Inferior parietal cortex (tissue), 1 donor: ENCODE data around the gene NPRL2.
A peak's percentile ranks its signal among the peaks of the same experiment; 100 is the strongest.
"Not testable (repeated sequence)": the region's sequence is repeated elsewhere in the genome, so short reads cannot be mapped to it uniquely, and the experiment has no call there.

Experiments
- DNase-seq: peaks from one replicate; pipeline ENCODE4 v3.0.0-alpha.2; 2016; ENCODE audit errors: extremely low spot score

NPRL2 gene

GRCh38 chr3:50314342-50314741 lies 36.2 kb downstream of the NPRL2 start:
- DNase-seq, result no peak

GRCh38 chr3:50312041-50312440 lies 38.5 kb downstream of the NPRL2 start:
- not testable (repeated sequence) for DNase-seq

- DNase-seq, result no peak
These were observed 46.0 kb downstream of the NPRL2 start for GRCh38 chr3:50304601-50305000.

DNA sequence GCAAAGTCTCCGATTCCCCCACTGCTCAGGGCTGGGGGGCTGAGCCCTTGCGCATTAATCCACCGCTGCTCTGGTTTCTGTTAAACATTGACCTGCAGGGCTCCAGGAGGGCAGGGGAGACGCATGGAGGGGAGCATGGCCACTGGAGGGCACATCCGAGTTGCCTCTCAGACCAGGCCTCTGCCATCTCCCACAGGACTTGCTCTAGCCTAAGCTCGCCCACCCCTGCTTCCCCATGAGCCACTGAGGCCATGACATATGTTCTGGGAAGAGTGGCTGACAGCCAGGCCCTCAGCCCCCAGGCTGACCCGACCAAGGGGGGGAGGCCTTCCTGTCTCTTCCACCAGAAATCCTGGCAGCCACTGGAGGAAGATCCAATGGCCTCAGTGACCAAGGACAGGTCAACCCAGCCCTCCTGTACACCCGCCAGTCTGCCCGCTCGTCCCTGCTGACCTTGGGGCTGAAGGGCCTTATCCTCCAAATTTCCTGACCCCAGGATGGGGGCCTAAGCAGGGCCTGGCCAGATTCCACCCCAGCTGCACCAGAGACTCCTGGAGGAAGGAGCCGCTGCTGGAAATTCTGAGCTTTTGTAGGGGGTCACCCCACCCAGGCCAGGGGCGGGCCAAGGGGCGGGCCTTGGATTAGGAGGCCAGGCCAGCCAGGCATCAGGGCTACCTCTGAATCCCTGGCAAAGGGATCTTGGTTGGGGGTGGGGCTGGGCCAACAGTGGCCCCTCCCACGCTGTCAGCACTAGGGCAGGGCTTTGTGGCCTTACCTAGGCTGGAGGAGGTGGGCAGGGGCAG lies 47.4 kb downstream of the NPRL2 start, which contains the start of gene HYAL1:
TSS of gene HYAL1 (minus strand) at position 562 of the 803 bp plus-strand sequence. CDS start 618 bp downstream, outside the sequence.
- DNase-seq, result no peak

- no peak for DNase-seq
These were observed 48.2 kb downstream of the NPRL2 start for GRCh38 chr3:50302095-50303012.

DNA sequence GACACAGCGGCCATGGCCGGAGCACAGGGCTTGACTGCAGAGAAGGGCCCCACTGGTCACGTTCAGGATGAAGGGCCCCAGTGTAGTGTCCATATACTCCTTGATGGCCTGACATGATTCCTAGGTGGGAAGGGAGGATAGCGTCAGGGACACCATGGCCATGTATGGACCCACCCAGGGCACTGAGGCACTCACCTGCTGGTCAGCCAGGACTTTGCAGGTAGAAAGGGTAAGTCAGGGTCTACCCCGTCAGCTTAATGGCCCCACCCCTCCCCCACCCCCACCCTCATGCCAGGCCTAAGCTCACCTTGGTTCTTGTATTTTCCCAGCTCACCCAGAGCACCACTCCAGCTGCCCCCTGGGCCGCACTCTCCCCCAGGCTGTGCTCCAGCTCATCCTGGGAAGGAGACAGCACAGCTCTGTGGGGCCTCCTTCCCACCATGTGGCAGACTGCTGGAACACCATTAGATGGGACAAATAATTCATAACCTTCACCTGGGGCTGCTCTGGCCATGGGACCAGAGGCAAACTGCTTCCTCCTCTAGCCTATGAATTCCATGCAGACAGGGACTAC lies 49.8 kb downstream of the NPRL2 start:
- no peak for DNase-seq

DNA sequence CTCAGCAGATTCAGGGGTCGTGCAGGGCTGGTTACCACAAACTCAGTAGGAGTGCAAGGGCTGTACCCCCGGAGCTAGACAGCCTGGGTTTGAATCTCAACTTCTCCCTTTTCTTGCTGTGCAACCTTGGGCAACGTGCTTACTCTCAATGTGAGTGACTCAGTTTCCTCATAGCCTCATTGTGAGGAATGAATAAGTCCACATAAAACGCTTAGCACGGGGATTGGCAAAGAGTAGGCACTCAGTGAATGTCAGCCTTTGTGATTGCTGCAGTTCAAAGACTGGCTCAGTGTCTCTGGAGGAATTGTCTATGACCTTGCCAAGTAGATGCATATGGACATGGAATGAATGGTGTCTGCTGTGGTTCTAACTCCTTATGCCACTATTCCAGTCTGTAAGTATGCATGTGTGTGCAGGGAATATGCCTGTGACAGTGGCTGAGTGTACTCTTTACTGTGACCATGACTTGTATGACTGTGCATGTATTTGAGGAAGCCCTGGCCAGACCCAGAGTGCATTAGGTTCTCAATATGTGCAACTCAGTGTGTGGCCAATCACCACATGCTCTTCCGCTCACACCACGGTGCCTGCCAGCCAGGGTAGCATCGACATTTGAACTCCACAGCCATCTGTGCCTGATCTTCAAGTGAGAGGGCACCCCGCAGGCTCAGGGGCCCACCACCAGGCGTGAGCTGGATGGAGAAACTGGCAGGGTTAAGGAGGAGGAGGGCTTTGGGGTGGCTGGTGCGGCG lies 50.5 kb downstream of the NPRL2 start:
- peak; percentile 73 for DNase-seq

DNA sequence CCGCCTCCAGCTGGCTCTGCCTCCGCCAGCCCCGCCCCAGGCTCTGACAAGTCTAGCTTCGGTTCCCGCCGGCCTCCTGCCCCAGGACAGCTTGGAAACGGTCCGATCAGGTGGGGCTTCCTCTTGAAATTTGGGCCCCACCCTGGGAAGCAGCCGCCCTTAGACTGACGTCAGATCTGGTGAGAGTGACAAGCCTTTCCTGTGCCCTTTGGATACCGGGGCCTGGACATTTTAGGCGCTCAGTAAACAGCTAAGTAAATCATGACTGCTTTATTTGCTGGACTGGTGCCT lies 51.0 kb downstream of the NPRL2 start:
- DNase-seq, result no peak

DNA sequence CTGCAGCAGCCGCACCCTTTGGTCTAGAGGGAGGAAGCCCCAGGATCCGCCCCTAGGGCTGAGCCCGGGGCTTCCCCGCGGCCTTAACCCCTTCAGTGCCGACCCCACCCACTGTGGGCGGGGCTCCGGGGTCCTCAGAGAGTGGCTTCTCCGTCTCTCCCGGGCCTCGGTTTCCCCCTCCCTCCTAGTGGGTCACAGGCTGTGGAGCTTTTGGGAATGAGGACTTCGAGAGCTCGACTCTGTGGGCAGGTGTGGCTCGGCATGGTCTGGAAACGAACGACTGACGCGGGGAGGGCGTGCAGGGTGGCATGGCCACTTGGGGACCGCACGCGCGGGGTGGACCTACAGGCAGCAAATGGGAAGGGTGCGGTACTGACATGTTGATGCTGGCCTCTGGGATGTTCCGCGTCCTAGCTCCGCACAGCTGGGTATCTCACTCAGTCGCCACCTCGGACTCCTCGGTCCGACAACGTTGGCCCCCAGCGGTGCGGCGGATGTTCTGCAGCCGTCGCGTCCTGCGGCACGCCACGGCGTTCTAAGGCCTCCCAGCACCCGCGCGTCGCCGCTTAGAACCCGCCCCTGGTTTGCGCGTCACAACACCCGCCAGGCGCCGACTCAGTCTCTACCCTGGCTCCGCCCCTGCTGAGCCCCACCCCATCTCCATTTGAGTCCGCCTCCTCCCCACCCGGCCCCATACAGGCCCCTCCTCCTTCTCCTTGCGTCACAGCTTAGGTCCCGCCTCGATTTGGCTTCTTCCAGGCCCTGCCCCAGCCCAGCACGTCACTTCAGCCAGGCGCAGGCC lies 51.5 kb downstream of the NPRL2 start, which contains the start of the genes HYAL3 and NAA80:
TSS of gene HYAL3 (minus strand) at position 570 of the 802 bp plus-strand sequence. CDS start 3,803 bp downstream, outside the sequence.
TSS of gene NAA80 (minus strand) at position 570 of the 802 bp plus-strand sequence. CDS start 1,942 bp downstream, outside the sequence.
- DNase-seq, result peak; percentile 96

DNA sequence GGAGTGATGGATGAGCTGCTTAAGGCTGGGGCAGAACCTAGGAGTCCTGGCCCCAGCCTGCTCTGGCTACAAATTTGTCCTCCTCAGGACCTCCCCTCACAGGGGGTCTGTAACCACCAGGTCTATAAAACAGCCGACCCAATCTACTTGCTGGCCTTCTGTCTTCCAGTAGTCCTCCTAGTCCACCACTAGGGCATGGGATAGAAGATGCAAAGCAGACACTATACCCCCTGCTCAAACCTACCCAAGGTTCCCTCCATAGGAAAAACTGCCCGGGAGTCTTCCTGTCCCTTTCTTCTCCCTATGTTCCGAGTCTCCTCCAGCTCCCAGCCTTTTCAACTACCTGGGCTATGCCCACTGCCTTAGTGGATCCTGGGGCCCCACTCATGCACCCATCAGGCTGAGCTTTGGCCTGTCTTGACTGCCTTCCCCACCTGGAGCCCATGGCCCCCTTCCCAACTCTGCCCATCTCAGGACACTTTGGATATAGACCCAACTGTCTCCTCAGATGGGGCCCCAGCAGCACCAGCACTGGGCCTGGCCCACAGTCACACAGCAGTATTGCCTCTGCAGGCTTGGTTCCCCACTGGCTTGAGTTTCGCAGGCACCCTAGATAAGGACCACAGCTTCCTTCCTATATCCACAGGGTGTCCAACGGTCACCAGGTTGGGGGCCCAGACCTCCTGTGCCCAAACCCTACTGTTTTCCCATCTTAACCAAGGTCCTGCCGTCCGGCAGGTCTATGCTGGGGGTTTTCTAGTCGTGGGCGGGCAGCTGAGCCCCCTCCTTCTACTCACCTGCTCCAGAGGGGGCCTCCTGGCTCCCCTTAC lies 52.5 kb downstream of the NPRL2 start:
- no peak for DNase-seq

GRCh38 chr3:50297384-50297775 lies 53.2 kb downstream of the NPRL2 start:
- DNase-seq, result no peak
